ENCODE data around the gene CDH4.

The CDH4 gene

GRCh38 chr20:61726979-61727378 lies 474.9 kb downstream of the CDH4 start:
- no peaks in the 10 kb centered on the region for H3K9me3 ChIP-seq (ENCODE audit: control insufficient read depth, insufficient read depth, low read depth, low read length)
- no peak overlapping the region for H3K27ac ChIP-seq (ENCODE audit: extremely low read depth, low read depth, low read length)
- H3K4me1 ChIP-seq (ENCODE audit: control insufficient read depth, insufficient read depth, low read length): no peaks in the 10 kb centered on the region
- no peaks in the 10 kb centered on the region for H3K36me3 ChIP-seq (ENCODE audit: control insufficient read depth in 2 of 2, insufficient read depth in 1 of 2, low read length in 2 of 2)
- CTCF ChIA-PET: no interaction called here
- TF ChIP-seq, protein P1, sequence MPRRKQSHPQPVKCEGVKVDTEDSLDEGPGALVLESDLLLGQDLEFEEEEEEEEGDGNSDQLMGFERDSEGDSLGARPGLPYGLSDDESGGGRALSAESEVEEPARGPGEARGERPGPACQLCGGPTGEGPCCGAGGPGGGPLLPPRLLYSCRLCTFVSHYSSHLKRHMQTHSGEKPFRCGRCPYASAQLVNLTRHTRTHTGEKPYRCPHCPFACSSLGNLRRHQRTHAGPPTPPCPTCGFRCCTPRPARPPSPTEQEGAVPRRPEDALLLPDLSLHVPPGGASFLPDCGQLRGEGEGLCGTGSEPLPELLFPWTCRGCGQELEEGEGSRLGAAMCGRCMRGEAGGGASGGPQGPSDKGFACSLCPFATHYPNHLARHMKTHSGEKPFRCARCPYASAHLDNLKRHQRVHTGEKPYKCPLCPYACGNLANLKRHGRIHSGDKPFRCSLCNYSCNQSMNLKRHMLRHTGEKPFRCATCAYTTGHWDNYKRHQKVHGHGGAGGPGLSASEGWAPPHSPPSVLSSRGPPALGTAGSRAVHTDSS (tag by site-specific recombination; IDR thresholded peaks at IDR 0.05): peak; percentile 89
- TF ChIP-seq ZNF791 (tag by site-specific recombination; IDR thresholded peaks at IDR 0.05) (peak; percentile 8; the same call in 1 of the 2 replicates), ZNF148 (tag by site-specific recombination; IDR thresholded peaks at IDR 0.05; ENCODE audit: borderline replicate concordance) (0 out of 2 replicates have a peak, but pooled peaks have one; percentile 36), ZNF692 (tag by site-specific recombination; IDR thresholded peaks at IDR 0.05) (no peak)
- no peak overlapping the region for H3K4me3 ChIP-seq (ENCODE audit: low read depth, low read length)
- POLR2A ChIA-PET: no interaction called here

GRCh38 chr20:61727761-61728160 lies 475.7 kb downstream of the CDH4 start:
- H3K36me3 ChIP-seq (ENCODE audit: control insufficient read depth in 2 of 2, insufficient read depth in 1 of 2, low read length in 2 of 2): no peaks in the 10 kb centered on the region
- POLR2A ChIA-PET: no interaction called here
- TF ChIP-seq ZNF433 (tag by site-specific recombination; IDR thresholded peaks at IDR 0.05; ENCODE audit: low read depth) (no peak), ZBTB44 (tag by site-specific recombination; IDR thresholded peaks at IDR 0.05) (no peak), KLF1 (tag by site-specific recombination; IDR thresholded peaks at IDR 0.05) (no peak), SP3 (tag by site-specific recombination; IDR thresholded peaks at IDR 0.05) (no peak), RBAK (tag by site-specific recombination; IDR thresholded peaks at IDR 0.05) (no peak), KLF9 (tag by site-specific recombination; IDR thresholded peaks at IDR 0.05; ENCODE audit: low read depth) (no peak), ZNF768 (tag by site-specific recombination; IDR thresholded peaks at IDR 0.05) (no peak), ZNF529 (tag by site-specific recombination; IDR thresholded peaks at IDR 0.05; ENCODE audit: insufficient replicate concordance) (no peak), SP7 (tag by site-specific recombination; IDR thresholded peaks at IDR 0.05) (no peak), GLI2 (tag by site-specific recombination; IDR thresholded peaks at IDR 0.05; ENCODE audit: borderline replicate concordance, low read depth) (no peak), ZNF146 (tag by site-specific recombination; IDR thresholded peaks at IDR 0.05) (no peak), ZNF341 (tag by site-specific recombination; IDR thresholded peaks at IDR 0.05; ENCODE audit: low read depth) (no peak), ZNF140 (tag by site-specific recombination; IDR thresholded peaks at IDR 0.05) (no peak), ZXDB (tag by site-specific recombination; IDR thresholded peaks at IDR 0.05) (no peak), YY2 (tag by site-specific recombination; IDR thresholded peaks at IDR 0.05) (no peak), ZNF624 (tag by site-specific recombination; IDR thresholded peaks at IDR 0.05) (no peak)
- TF ChIP-seq, protein P2, sequence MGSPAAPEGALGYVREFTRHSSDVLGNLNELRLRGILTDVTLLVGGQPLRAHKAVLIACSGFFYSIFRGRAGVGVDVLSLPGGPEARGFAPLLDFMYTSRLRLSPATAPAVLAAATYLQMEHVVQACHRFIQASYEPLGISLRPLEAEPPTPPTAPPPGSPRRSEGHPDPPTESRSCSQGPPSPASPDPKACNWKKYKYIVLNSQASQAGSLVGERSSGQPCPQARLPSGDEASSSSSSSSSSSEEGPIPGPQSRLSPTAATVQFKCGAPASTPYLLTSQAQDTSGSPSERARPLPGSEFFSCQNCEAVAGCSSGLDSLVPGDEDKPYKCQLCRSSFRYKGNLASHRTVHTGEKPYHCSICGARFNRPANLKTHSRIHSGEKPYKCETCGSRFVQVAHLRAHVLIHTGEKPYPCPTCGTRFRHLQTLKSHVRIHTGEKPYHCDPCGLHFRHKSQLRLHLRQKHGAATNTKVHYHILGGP (tag by site-specific recombination; IDR thresholded peaks at IDR 0.05): no peak
- no peak overlapping the region for H3K27ac ChIP-seq (ENCODE audit: extremely low read depth, low read depth, low read length)
- H3K4me1 ChIP-seq (ENCODE audit: control insufficient read depth, insufficient read depth, low read length): no peaks in the 10 kb centered on the region
- H3K4me3 ChIP-seq (ENCODE audit: low read depth, low read length): no peak overlapping the region
- no peaks in the 10 kb centered on the region for H3K9me3 ChIP-seq (ENCODE audit: control insufficient read depth, insufficient read depth, low read depth, low read length)
- CTCF ChIA-PET: interaction anchor here (0.7 kb wide), 1 partner anchor 254 kb away, joined by 3 read pairs; no protein-coding TSS in a partner anchor
